ENCODE measurements around the gene EMX1. TPM values are rescaled to one million over a fixed set of nuclear protein-coding genes. Genes with fewer than 3 reads are reported as not detected.

The EMX1 gene
- total RNA-seq, 1 experiment from 2014 or later, result not detected

DNA sequence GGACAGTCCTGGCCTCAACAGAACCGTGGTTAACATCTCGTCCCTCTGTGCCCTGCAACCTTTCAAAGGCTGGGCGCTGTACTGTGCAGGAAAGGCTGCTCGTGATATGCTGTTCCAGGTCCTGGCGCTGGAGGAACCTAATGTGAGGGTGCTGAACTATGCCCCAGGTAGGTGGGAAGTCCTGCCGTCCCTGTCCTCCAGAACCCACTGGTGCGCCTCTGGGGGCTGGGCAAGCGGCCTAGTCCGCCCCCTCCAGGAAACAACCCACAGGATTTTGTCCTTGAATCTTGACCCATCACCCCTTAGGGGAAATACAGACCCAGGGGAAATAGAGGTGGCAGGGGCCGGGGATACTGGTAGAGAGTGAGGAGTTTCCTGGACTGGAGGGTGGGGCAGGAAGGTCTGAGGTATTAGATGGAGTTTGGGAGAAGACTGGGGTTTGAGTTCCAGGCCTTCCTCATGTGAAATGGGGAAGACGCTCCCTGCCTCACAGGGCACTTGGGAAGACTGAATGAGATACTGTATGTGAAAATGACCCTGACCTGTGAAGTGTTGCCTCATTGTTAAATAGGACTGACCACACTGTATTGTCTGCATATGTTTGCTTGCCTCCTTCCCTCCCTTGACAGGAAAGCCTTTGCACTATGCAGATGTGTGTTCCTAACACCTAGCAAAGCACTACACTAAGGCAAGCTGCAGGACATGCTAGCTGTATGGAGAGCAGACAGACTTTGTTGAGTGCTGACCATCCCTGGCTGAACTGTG lies 28.7 kb upstream of the EMX1 start:
- no TSS peak for BruUV-seq (replicated peaks)
- no peak for ATAC-seq
- intact Hi-C loops (cut with micrococcal nuclease), result loop anchor here (5.0 kb wide), 1 partner anchor 1341 kb away; no protein-coding TSS in a partner anchor
- H3K4me1 ChIP-seq (ENCODE audit: insufficient read depth, low read length), result peaks cover 26% of the 10 kb centered on the region
- no peaks in the 10 kb centered on the region for H3K36me3 ChIP-seq (ENCODE audit: low read depth, low read length)
- DNase-seq, result no peak
- peak overlapping the region; percentile 92 for H3K4me3 ChIP-seq (ENCODE audit: low read length)
- H3K9ac ChIP-seq (ENCODE audit: low read length), result no peak overlapping the region
- no peaks in the 10 kb centered on the region for H3K9me2 ChIP-seq (replicated peaks; ENCODE audit: low read length)
- H3K27me3 ChIP-seq (ENCODE audit: low read length), result no peaks in the 10 kb centered on the region
- no peak overlapping the region for H2AFZ ChIP-seq (ENCODE audit: low read length)
- peaks cover 19% of the 10 kb centered on the region; the same call in 1 of the 2 replicates for H4K20me1 ChIP-seq (ENCODE audit: low read length)
- ChIA-PET CTCF (interaction anchor here (1.5 kb wide), 1 partner anchor 29 kb away, joined by 4 read pairs; the partner anchor contains the start of gene EMX1), POLR2A (ENCODE audit: unreplicated experiment) (no interaction called here)
- TF ChIP-seq, protein P1, sequence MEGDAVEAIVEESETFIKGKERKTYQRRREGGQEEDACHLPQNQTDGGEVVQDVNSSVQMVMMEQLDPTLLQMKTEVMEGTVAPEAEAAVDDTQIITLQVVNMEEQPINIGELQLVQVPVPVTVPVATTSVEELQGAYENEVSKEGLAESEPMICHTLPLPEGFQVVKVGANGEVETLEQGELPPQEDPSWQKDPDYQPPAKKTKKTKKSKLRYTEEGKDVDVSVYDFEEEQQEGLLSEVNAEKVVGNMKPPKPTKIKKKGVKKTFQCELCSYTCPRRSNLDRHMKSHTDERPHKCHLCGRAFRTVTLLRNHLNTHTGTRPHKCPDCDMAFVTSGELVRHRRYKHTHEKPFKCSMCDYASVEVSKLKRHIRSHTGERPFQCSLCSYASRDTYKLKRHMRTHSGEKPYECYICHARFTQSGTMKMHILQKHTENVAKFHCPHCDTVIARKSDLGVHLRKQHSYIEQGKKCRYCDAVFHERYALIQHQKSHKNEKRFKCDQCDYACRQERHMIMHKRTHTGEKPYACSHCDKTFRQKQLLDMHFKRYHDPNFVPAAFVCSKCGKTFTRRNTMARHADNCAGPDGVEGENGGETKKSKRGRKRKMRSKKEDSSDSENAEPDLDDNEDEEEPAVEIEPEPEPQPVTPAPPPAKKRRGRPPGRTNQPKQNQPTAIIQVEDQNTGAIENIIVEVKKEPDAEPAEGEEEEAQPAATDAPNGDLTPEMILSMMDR (conservative IDR thresholded peaks at IDR 0.05; ENCODE audit: low read depth, low read length), result no peak
- TF ChIP-seq EZH2 (IDR thresholded peaks at IDR 0.05; ENCODE audit: low read length, unreplicated experiment), result no peak
- no peak for TF ChIP-seq EZH2phosphoT487 (IDR thresholded peaks at IDR 0.05; ENCODE audit: borderline replicate concordance, low read length)
- H3K9me3 ChIP-seq (ENCODE audit: low read length), result no peaks in the 10 kb centered on the region
- no peaks in the 10 kb centered on the region for H3F3A ChIP-seq (ENCODE audit: low read length, unreplicated experiment)
- peaks cover 22% of the 10 kb centered on the region for H3K79me2 ChIP-seq (ENCODE audit: low read length)
- peak overlapping the region; percentile 96 for H3K4me2 ChIP-seq (ENCODE audit: low read length)
- H3K27ac ChIP-seq (ENCODE audit: low read length), result no peak overlapping the region

DNA sequence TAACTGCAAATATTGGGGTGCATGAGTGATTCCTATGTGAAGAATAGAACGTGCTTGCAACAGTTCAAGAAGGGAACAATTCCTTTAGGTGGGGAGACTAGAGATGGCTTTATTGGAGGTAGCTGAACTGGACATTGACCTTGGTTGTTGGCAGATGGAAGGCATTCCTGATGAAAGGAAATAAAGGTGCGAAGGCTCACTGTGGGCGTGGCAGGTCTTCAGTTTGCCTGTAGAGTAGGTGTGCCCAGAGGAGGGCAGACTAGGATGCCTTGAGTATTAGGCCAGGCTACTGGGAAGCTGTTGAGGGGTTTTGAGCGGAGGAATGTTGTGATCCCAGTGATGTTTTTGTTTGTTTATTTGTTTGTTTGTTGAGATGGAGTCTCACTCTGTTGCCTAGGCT lies 27.3 kb upstream of the EMX1 start:
- intact Hi-C loops (cut with micrococcal nuclease), result loop anchor here (5.0 kb wide), 2 partner anchors 182 to 1343 kb away; partner anchors contain the start of gene SFXN5
- ATAC-seq, result no peak

More for the DNA sequence above, 27.3 kb upstream of the EMX1 start:
- Histone ChIP-seq H3K9ac (ENCODE audit: low read length) (no peak overlapping the region), H3K4me2 (ENCODE audit: low read length) (peak overlapping the region; percentile 24; the same call in 1 of the 2 replicates), H3K4me3 (ENCODE audit: low read length) (no peak overlapping the region; the same call in 1 of the 2 replicates), H3K36me3 (ENCODE audit: low read depth, low read length) (no peaks in the 10 kb centered on the region), H3F3A (ENCODE audit: low read length, unreplicated experiment) (no peaks in the 10 kb centered on the region), H3K4me1 (ENCODE audit: insufficient read depth, low read length) (peaks cover 26% of the 10 kb centered on the region), H3K9me3 (ENCODE audit: low read length) (no peaks in the 10 kb centered on the region), H3K9me2 (replicated peaks; ENCODE audit: low read length) (no peaks in the 10 kb centered on the region), H2AFZ (ENCODE audit: low read length) (no peak overlapping the region), H4K20me1 (ENCODE audit: low read length) (peaks cover 19% of the 10 kb centered on the region; the same call in 1 of the 2 replicates), H3K79me2 (ENCODE audit: low read length) (peaks cover 22% of the 10 kb centered on the region), H3K27ac (ENCODE audit: low read length) (no peak overlapping the region), H3K27me3 (ENCODE audit: low read length) (no peaks in the 10 kb centered on the region)
- TF ChIP-seq EZH2 (IDR thresholded peaks at IDR 0.05; ENCODE audit: low read length, unreplicated experiment) (no peak), EZH2phosphoT487 (IDR thresholded peaks at IDR 0.05; ENCODE audit: borderline replicate concordance, low read length) (no peak)
- TF ChIP-seq, protein P1 (conservative IDR thresholded peaks at IDR 0.05; ENCODE audit: low read depth, low read length), result no peak
- no peak for DNase-seq
- no TSS peak for BruUV-seq (replicated peaks)
- ChIA-PET CTCF (no interaction called here), POLR2A (ENCODE audit: unreplicated experiment) (interaction anchor here (0.7 kb wide), 1 partner anchor 110 kb away, joined by 9 read pairs; no protein-coding TSS in a partner anchor)
